HG03103 (cell line): ENCODE measurements around the gene CCDC148.
"Not testable (repeated sequence)": the region's sequence is repeated elsewhere in the genome, so short reads cannot be mapped to it uniquely, and the experiment has no call there.

ENCODE experiments used
- ATAC-seq: cut with Tn5 transposase; IDR thresholded peaks from one replicate; pipeline ENCODE4 v1.9.1; 2021; ENCODE audit warnings: low read depth; ENCODE audit not compliant: unreplicated experiment

CCDC148 gene

GRCh38 chr2:158484892-158485556 is 28.5 kb upstream of the CCDC148 start:
- peak; percentile 50 for ATAC-seq

- no peak for ATAC-seq
Measured at GRCh38 chr2:158482594-158482993, 26.0 kb upstream of the CCDC148 start.

GRCh38 chr2:158481116-158481515 is 24.6 kb upstream of the CCDC148 start:
- ATAC-seq = no peak

DNA sequence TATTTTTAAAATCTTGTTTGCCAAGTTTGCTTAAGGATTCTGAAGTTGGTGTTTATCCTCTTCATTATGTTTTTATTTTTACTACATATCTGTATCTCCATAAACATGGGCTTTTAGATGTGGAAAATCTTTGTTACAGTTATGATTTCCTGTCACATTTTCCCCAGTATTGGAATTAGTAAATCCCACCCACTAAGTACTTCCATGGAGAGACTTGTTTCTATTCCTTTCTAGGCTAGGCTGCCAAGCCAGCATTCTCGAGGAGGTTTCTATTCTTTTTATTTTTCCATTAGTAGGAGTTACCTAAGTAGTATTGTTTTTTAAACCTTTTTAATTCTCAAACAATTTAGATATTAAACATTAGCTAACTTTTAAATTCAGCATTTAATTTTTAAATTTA is 22.3 kb upstream of the CCDC148 start:
- ATAC-seq = no peak

DNA sequence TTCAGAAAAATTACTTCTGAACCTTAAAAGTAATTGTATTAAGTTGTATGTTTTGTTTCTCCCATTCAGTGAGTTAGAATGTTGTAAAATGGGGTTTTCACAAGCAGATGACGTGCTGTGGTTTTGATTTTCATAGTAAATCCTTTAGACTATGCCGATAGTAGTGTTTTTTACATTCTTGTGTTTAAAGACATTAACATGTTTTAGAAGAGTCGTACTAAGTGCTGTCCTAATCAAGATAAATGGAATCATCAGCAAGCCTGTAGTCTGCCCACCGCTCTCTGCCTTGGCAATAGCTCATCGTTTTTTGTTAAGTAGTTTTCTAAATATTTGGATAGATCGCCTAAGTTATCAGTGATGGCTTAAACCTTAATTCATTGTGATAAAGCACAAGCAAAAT is 21.7 kb upstream of the CCDC148 start:
- no peak for ATAC-seq

- no peak for ATAC-seq
Measured at GRCh38 chr2:158477202-158477601, 20.6 kb upstream of the CCDC148 start.

GRCh38 chr2:158474526-158475011 is 18.0 kb upstream of the CCDC148 start:
- not testable (repeated sequence) for ATAC-seq

DNA sequence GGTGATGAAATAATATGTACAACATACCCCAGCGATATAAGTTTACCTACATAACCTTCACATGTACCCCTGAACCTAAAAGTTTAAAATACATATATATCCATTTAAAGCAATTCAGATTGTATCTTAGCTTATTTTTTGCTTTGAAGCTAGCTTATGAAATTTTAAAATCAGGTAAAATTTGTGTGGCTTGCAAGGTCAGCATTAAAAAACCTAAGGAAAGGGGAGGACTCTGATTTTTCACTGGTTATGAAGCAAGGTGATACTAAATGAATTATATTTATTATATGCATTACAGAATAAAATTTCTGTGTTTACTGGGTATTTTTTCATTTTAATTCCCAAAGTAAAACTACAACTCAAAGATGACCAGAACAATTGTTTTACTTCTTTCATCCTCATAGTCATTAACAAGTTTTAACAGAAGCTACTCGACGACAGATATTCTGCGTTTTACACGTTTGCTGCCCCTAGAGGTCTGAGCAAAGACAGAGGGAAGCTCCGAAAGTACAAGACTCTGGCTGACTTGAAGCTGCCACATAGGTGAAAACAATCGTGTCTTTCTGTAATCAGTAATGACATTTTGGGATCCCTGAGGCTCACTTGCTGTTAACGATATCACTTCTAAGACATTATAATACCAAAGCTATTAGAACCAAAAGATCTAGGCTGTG is 17.3 kb upstream of the CCDC148 start:
- ATAC-seq = no peak

- ATAC-seq = not testable (repeated sequence)
Measured at GRCh38 chr2:158473300-158473699, 16.7 kb upstream of the CCDC148 start.

- ATAC-seq = not testable (repeated sequence)
Measured at GRCh38 chr2:158472829-158473228, 16.3 kb upstream of the CCDC148 start.

DNA sequence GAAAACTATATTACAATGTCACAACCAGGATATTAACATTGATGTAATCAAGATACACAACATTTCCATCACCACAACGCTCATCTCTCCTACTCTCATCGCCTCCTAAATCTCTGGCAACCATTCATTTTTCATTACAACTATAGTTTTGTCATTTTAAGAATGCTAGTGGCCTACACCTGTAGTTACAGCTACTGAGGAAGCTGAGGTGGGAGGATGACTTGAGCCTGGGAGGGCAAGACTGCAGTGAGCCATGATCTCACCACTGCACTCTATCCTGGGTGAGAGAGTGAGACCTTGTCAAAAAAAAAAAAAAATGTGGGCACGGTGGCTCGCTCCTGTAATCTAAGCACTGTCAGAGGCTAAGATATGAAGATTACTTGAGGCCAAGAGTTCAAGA is 10.7 kb upstream of the CCDC148 start:
- ATAC-seq = no peak

GRCh38 chr2:158464426-158465281 is 8.1 kb upstream of the CCDC148 start:
- ATAC-seq = peak; percentile 47

DNA sequence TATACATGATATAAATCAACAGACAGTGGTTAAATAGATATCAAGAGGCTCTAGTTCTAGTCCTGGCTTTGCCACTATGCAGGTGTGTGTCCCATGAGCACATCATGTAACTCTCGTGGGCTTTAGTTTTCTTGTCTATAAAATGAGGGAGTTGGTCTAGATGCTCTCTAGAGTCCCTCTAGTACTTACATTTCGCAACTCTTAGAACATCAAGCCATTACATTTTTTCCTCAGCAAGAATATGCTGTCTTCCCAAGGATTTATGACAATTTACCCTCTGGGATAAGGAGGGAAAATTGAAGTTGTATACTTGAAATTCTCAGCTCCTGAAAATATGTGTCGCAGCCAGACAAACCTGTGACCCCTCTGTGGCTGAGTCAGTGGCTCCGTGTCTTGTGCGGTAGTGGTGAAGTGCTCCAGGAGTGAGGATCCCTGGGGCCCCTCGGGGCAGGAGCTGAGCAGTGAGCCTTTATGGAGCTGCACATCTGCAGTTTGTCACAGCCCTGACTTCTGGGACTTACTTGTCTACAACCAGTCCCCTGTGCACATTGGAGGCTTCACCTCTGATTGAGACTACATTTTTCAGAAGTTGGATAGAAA is 7.0 kb upstream of the CCDC148 start:
- no peak for ATAC-seq

GRCh38 chr2:158460632-158461297 is 4.2 kb upstream of the CCDC148 start:
- ATAC-seq = no peak

GRCh38 chr2:158459161-158460003 is 2.8 kb upstream of the CCDC148 start:
- no peak for ATAC-seq

DNA sequence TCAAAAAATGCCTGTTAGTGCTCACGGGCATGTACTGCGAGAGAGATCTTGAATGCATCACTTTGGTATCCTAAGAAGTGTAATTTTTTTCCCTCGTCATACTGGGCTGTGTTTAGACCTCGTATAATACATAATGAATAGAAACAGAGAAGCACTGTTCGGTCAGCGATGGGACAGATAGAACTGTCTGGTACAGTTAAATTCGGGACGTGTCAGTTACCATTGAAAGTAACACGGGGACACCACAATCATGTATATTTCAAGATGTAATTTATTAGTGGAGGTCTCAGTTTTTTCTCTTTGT is 2.0 kb upstream of the CCDC148 start:
- no peak for ATAC-seq

DNA sequence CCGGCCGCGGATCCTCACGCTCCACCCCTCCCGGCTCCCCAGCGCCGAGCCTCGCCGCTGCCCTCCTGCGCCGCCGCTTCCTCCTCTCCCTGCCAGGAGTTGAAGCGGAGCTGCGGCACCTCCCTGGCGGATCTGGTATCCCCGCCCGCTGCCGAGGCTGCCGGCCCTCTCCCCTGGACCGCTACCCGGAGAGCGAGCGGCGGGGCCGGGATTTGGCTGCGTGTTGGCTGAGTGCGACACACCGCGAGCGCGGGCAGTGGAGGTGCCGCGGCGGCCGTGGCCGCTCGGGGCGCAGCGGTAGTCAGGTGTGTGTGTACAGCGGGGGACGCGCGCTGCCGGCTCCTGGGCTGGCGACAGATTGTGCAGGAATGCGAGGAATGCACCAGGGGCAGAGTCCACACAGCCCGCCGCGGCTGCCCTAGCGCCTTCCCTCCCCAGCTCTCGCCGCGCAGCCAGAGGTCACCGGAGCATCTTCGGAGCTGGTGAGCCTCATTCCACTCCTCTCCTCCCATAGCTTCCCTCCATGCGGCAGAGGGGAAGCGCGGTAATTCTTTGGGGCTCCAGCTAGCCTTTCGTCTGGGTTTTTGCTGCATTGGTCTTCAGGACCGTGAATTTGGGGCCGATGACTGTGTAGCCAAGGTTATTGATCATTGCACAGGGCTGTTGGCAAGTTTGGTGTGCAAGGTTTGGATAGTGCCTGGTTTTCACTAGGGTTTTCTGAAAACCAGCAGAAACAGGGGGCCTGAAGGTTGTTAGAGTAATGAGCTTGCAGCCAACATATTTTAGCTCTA is 1.5 kb upstream of the CCDC148 start:
- ATAC-seq = peak; percentile 39

DNA sequence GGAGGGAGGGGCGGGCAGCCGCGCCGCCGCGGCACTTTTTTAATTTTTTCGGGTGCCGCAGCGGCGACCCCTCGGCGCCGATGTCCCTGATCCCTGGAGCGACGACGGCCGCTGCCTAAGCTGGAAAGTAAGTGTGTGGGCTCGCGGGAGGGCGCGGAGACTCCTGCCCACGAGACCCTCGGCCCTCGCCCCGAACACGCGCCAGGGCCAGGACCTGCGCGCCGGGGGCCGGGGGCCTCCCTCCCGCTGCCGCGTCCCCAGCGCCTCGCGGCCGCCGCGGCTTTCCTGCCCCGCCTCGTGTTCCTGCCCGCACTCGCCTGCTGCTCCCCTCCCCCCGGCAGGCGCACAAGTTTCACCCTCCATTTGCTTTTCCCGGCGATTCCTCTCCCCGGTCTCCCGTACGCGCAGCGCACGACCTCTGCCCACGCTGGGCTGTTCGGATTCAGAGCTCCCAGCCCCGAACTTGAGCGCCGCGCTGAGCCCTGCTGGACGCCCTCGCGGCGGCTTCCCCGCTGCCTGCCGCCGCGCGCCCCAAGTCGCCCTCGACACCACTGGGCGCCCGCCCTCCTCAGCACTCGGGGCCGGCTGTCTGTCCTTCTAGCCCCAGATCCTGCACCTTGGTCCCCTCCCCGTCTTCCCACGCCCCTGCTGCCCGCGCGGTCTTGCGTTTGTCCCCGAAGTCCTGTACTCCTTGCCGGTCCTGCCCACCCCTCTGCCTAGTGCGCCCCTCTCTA is 706 bp upstream of the CCDC148 start:
- ATAC-seq = peak; percentile 29
